Measurements from ENCODE around the gene MPI.

- TF ChIP-seq POLR2AphosphoS5 (IDR thresholded peaks at IDR 0.05; ENCODE audit: low read depth, low read length), result no peak
- no peak for TF ChIP-seq REST (IDR thresholded peaks at IDR 0.05; ENCODE audit: insufficient read depth in 1 of 2, low read depth in 2 of 2, low read length in 2 of 2)
These were observed 26.4 kb upstream of the MPI start for GRCh38 chr15:74863239-74864056.

Data from PFSK-1 (cell line).